ENCODE results near the gene APOL3. TPM values are rescaled to one million over a fixed set of nuclear protein-coding genes. Genes with fewer than 3 reads are reported as not detected.
"Not testable (repeated sequence)": the region's sequence is repeated elsewhere in the genome, so short reads cannot be mapped to it uniquely, and the experiment has no call there.

APOL3 gene
- total RNA-seq, 1 experiment from 2014 or later = 3.9 TPM

GRCh38 chr22:36134182-36134581 lies 26.4 kb downstream of the APOL3 start:
- no peak for DNase-seq (ENCODE audit: low spot score)

GRCh38 chr22:36131907-36132306 lies 28.6 kb downstream of the APOL3 start:
- no peak for DNase-seq (ENCODE audit: low spot score)

- DNase-seq (ENCODE audit: low spot score) = no peak
Measured at GRCh38 chr22:36129486-36130388, 30.8 kb downstream of the APOL3 start.

- DNase-seq (ENCODE audit: low spot score) = no peak
Measured at GRCh38 chr22:36129071-36129470, 31.5 kb downstream of the APOL3 start.

- no peak for DNase-seq (ENCODE audit: low spot score)
Measured at GRCh38 chr22:36125994-36126531, 34.5 kb downstream of the APOL3 start.

- no peak for DNase-seq (ENCODE audit: low spot score)
Measured at GRCh38 chr22:36125434-36125833, 35.1 kb downstream of the APOL3 start.

GRCh38 chr22:36124666-36125065 lies 35.9 kb downstream of the APOL3 start:
- no peak for DNase-seq (ENCODE audit: low spot score)

GRCh38 chr22:36123673-36124630 lies 36.6 kb downstream of the APOL3 start:
- peak; percentile 72 for DNase-seq (ENCODE audit: low spot score)

GRCh38 chr22:36120621-36121351 lies 39.8 kb downstream of the APOL3 start:
- not testable (repeated sequence) for DNase-seq (ENCODE audit: low spot score)

- no peak for DNase-seq (ENCODE audit: low spot score)
Measured at GRCh38 chr22:36117053-36117554, 43.5 kb downstream of the APOL3 start.

GRCh38 chr22:36116127-36116526 lies 44.4 kb downstream of the APOL3 start:
- DNase-seq (ENCODE audit: low spot score) = no peak

GRCh38 chr22:36113121-36113520 lies 47.4 kb downstream of the APOL3 start:
- DNase-seq (ENCODE audit: low spot score) = no peak

- no peak for DNase-seq (ENCODE audit: low spot score)
Measured at GRCh38 chr22:36111316-36111715, 49.2 kb downstream of the APOL3 start.

GRCh38 chr22:36110306-36110881 lies 50.2 kb downstream of the APOL3 start:
- no peak for DNase-seq (ENCODE audit: low spot score)

- no peak for DNase-seq (ENCODE audit: low spot score)
Measured at GRCh38 chr22:36107436-36107835, 53.1 kb downstream of the APOL3 start.

GRCh38 chr22:36106910-36107309 lies 53.6 kb downstream of the APOL3 start:
- DNase-seq (ENCODE audit: low spot score) = no peak

GRCh38 chr22:36104988-36105387 lies 55.6 kb downstream of the APOL3 start:
- no peak for DNase-seq (ENCODE audit: low spot score)

GRCh38 chr22:36104435-36104834 lies 56.1 kb downstream of the APOL3 start:
- DNase-seq (ENCODE audit: low spot score) = no peak

- no peak for DNase-seq (ENCODE audit: low spot score)
Measured at GRCh38 chr22:36103891-36104290, 56.7 kb downstream of the APOL3 start.

- no peak for DNase-seq (ENCODE audit: low spot score)
Measured at GRCh38 chr22:36102995-36103394, 57.6 kb downstream of the APOL3 start.

- no peak for DNase-seq (ENCODE audit: low spot score)
Measured at GRCh38 chr22:36101756-36102155, 58.8 kb downstream of the APOL3 start.
